Mammary epithelial cell (primary cell): ENCODE measurements around the gene DMD.

Experiments
- CTCF ChIP-seq, 2 donors: IDR thresholded peaks in 1 of 2; conservative IDR thresholded peaks in 1 of 2; 2 replicates each; pipeline ENCODE4 v1.5.1; 2011 to 2012; ENCODE audit warnings: inconsistent platforms in 2 of 2, low read length in 2 of 2, mild to moderate bottlenecking in 2 of 2, control low read depth in 1 of 2, low read depth in 1 of 2; ENCODE audit not compliant: insufficient read depth in 1 of 2; ENCODE audit errors: extremely low read depth in 1 of 2
- EZH2 ChIP-seq: IDR thresholded peaks from 2 replicates; pipeline ENCODE4 v1.6.1; 2012; ENCODE audit warnings: low read length, inconsistent platforms, borderline replicate concordance

- TF ChIP-seq CTCF (conservative IDR thresholded peaks at IDR 0.05 in 1 of 2, IDR thresholded peaks at IDR 0.05 in 1 of 2; ENCODE audit: extremely low read depth in 1 of 2, insufficient read depth in 1 of 2, low read depth in 1 of 2, low read length in 2 of 2) (no peak), EZH2 (no peak)
Observed at GRCh38 chrX:32489125-32489524, 722.2 kb downstream of the DMD start.
